ENCODE measurements around the gene DUSP11.
"Not testable (repeated sequence)": the region's sequence is repeated elsewhere in the genome, so short reads cannot be mapped to it uniquely, and the experiment has no call there.

The DUSP11 gene

GRCh38 chr2:73717695-73718094 is 62.2 kb downstream of the DUSP11 start:
- H3K27ac Mint-ChIP-seq; H3K4me3 Mint-ChIP-seq; H3K27me3 Mint-ChIP-seq (ENCODE audit: low read depth); H3K4me1 Mint-ChIP-seq (ENCODE audit: low read depth); H3K36me3 Mint-ChIP-seq (ENCODE audit: low read depth): not testable (repeated sequence)
- peaks cover 10% of the 10 kb centered on the region for H3K9me3 Mint-ChIP-seq

- Mint-ChIP-seq H3K4me1 (ENCODE audit: low read depth) (no peaks in the 10 kb centered on the region), H3K27me3 (ENCODE audit: low read depth) (no peaks in the 10 kb centered on the region), H3K36me3 (ENCODE audit: low read depth) (no peaks in the 10 kb centered on the region), H3K4me3 (no peak overlapping the region), H3K9me3 (peaks cover 10% of the 10 kb centered on the region), H3K27ac (no peak overlapping the region)
These were observed 62.7 kb downstream of the DUSP11 start for GRCh38 chr2:73717251-73717606.

GRCh38 chr2:73716543-73717250 is 63.2 kb downstream of the DUSP11 start:
- Mint-ChIP-seq H3K4me1 (ENCODE audit: low read depth) (no peaks in the 10 kb centered on the region), H3K27me3 (ENCODE audit: low read depth) (no peaks in the 10 kb centered on the region), H3K36me3 (ENCODE audit: low read depth) (no peaks in the 10 kb centered on the region), H3K27ac (no peak overlapping the region), H3K4me3 (no peak overlapping the region), H3K9me3 (peaks cover 10% of the 10 kb centered on the region)

GRCh38 chr2:73714091-73714490 is 65.8 kb downstream of the DUSP11 start:
- Mint-ChIP-seq H3K9me3 (peaks cover 10% of the 10 kb centered on the region), H3K27ac (no peak overlapping the region), H3K27me3 (ENCODE audit: low read depth) (no peaks in the 10 kb centered on the region)

More at GRCh38 chr2:73714091-73714490, 65.8 kb downstream of the DUSP11 start:
- H3K36me3 Mint-ChIP-seq (ENCODE audit: low read depth), result no peaks in the 10 kb centered on the region
- no peaks in the 10 kb centered on the region for H3K4me1 Mint-ChIP-seq (ENCODE audit: low read depth)
- H3K4me3 Mint-ChIP-seq, result no peak overlapping the region

Measured in T-helper 1 cell treated with Interleukin-12 subunit alpha and Interleukin-12 subunit beta and Interleukin-4 antibody, amounts not matched to agents 30 μg/mL and 1 μg/mL, for 36 hours (primary cell).